ENCODE results near the gene TRAPPC14. TPM values are rescaled to one million over a fixed set of nuclear protein-coding genes. Genes with fewer than 3 reads are reported as not detected.
"Not testable (repeated sequence)": the region's sequence is repeated elsewhere in the genome, so short reads cannot be mapped to it uniquely, and the experiment has no call there.

Gene TRAPPC14
- total RNA-seq, 6 donors from 2014 or later: 12.6 to 108 (median 25.3) TPM

GRCh38 chr7:100130608-100131453 is 27.7 kb downstream of the TRAPPC14 start:
- ATAC-seq (ENCODE audit: low FRiP score in 2 of 2) (peak in 1 of 2 donors; percentile 37), DNase-seq (peak; percentile 81 to 94)
- Histone ChIP-seq H3K4me3 (peak overlapping the region in 2 of 4 donors; percentile 13), H3K9me3 (no peaks in the 10 kb centered on the region), H3K27ac (no peak overlapping the region), H3K27me3 (no peaks in the 10 kb centered on the region), H3K36me3 (no peaks in the 10 kb centered on the region), H3K4me1 (peaks cover 14 to 28% (median 25%) of the 10 kb centered on the region in 4 donors)
- TF ChIP-seq CTCF (IDR thresholded peaks at IDR 0.05): peak; percentile 70 to 87 (median 80)
- no peak for TF ChIP-seq EP300 (IDR thresholded peaks at IDR 0.05)
- no peak for TF ChIP-seq POLR2A (IDR thresholded peaks at IDR 0.05)
- WGBS, 2 donors: 13 to 15% methylated on average over 24 of the region's 24 CpGs

GRCh38 chr7:100130220-100130607 is 28.3 kb downstream of the TRAPPC14 start:
- not testable (repeated sequence) for H3K36me3 ChIP-seq; DNase-seq; H3K9me3 ChIP-seq; H3K27me3 ChIP-seq; H3K4me3 ChIP-seq; ATAC-seq (ENCODE audit: low FRiP score in 2 of 2); H3K27ac ChIP-seq
- WGBS, 2 donors: 100% methylated on average over 1 of the region's 1 CpG
- H3K4me1 ChIP-seq: peaks cover 18 to 34% (median 28%) of the 10 kb centered on the region in 4 donors

- no peak for ATAC-seq (ENCODE audit: low FRiP score in 2 of 2)
- no peak for DNase-seq
- H3K27ac ChIP-seq: no peak overlapping the region
- TF ChIP-seq CTCF (IDR thresholded peaks at IDR 0.05) (no peak), POLR2A (IDR thresholded peaks at IDR 0.05) (no peak), POLR2AphosphoS5 (IDR thresholded peaks at IDR 0.05) (no peak), EP300 (IDR thresholded peaks at IDR 0.05) (no peak)
- no peaks in the 10 kb centered on the region for H3K36me3 ChIP-seq
- H3K4me3 ChIP-seq: no peak overlapping the region
- H3K4me1 ChIP-seq: peaks cover 18 to 40% (median 28%) of the 10 kb centered on the region in 4 donors
- H3K9me3 ChIP-seq: no peaks in the 10 kb centered on the region
- 63% methylated on average over 1 of the region's 1 CpG for WGBS, 2 donors
- H3K27me3 ChIP-seq: no peaks in the 10 kb centered on the region
Measured at GRCh38 chr7:100128637-100128963, 29.9 kb downstream of the TRAPPC14 start.

GRCh38 chr7:100127866-100128636 is 30.5 kb downstream of the TRAPPC14 start:
- Histone ChIP-seq H3K4me1 (peaks cover 18 to 40% (median 28%) of the 10 kb centered on the region in 4 donors), H3K9me3 (no peaks in the 10 kb centered on the region), H3K27me3 (no peaks in the 10 kb centered on the region), H3K36me3 (no peaks in the 10 kb centered on the region), H3K4me3 (peak overlapping the region; percentile 67 to 98 (median 95)), H3K27ac (peak overlapping the region; percentile 94 to 98 (median 96))
- TF ChIP-seq POLR2AphosphoS5 (IDR thresholded peaks at IDR 0.05) (no peak), POLR2A (IDR thresholded peaks at IDR 0.05) (no peak), CTCF (IDR thresholded peaks at IDR 0.05) (no peak), EP300 (IDR thresholded peaks at IDR 0.05) (no peak)
- 4 to 5% methylated on average over 19 to 27 of the region's 37 CpGs for WGBS, 2 donors
- no peak for DNase-seq
- peak in 1 of 2 donors; percentile 3 for ATAC-seq (ENCODE audit: low FRiP score in 2 of 2)
